Activated CD8-positive, alpha-beta memory T cell treated with anti-CD3 and anti-CD28 coated beads, Interleukin-2, amount 10 ng/mL, durations not matched to agents 7 days and 5 days (primary cell): Measurements from ENCODE around the gene XG. TPM values are rescaled to one million over a fixed set of nuclear protein-coding genes. Genes with fewer than 3 reads are reported as not detected.

ENCODE experiments used
- ATAC-seq: fragments of 150-1000 bp; cut with Tn5 transposase; one replicate; pipeline ENCODE4 v1.10.0; 2021; ENCODE audit warnings: moderate library complexity
- CTCF ChIA-PET: fragments of 350-600 bp; sonication (Branson Sonifier 250); formaldehyde crosslinking; loops from one replicate; lab custom pipeline; 2021; ENCODE audit warnings: antibody characterized with exemption; lab: Charles Lee
- DNase-seq: peaks from one replicate; pipeline ENCODE4 v3.0.0-alpha.2; 2020
- H3K27ac Mint-ChIP-seq: one replicate; pipeline ENCODE4 v1.8.0; 2021; ENCODE audit warnings: mild to moderate bottlenecking, mixed read lengths
- H3K27me3 Mint-ChIP-seq: one replicate; pipeline ENCODE4 v1.8.0; 2021; ENCODE audit warnings: mixed read lengths
- H3K36me3 Mint-ChIP-seq: one replicate; pipeline ENCODE4 v1.8.0; 2021; ENCODE audit warnings: mild to moderate bottlenecking, mixed read lengths
- H3K4me1 Mint-ChIP-seq: one replicate; pipeline ENCODE4 v1.8.0; 2021; ENCODE audit warnings: mixed read lengths
- H3K4me3 Mint-ChIP-seq: one replicate; pipeline ENCODE4 v1.8.0; 2021; ENCODE audit warnings: mild to moderate bottlenecking, moderate library complexity, mixed read lengths
- H3K9me3 Mint-ChIP-seq: one replicate; pipeline ENCODE4 v1.8.0; 2022; ENCODE audit warnings: low read depth, mixed read lengths
- total RNA-seq, 2 experiments: library from RNA; stranded (reverse); gene quantifications; one replicate each; pipeline ENCODE4 v1.2.3, GENCODE V29; 2021

XG gene
- total RNA-seq, 2 experiments from 2014 or later, result not detected

DNA sequence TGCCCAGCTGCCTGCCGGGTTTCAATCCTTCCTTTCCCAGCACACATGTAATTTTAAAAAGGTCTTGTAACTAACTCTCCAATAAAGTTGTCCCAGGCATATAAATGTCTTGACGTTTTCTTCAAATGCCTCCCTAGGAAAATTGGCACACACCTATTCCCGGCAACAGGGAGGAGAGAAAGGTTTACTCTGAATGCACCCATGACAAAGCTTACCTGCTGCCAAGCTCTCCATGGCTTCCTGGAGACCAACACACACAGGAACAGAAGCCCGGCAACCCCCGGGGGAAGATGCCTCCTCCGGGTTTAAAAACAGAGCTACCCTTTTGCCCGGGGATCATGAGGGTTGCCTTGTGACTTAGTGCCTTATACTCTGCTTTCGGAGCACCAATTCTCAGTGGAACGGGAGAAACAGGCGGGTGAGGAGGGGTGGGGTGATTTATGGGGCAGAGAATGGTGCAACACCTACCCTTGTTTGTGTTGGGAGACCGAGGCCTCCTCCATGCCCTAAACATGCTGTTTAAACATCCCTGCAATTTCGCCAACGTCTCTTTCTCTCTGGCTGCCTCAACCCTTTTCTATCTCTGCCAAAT lies 72.1 kb downstream of the XG start:
- peaks cover 3% of the 10 kb centered on the region for H3K27me3 Mint-ChIP-seq
- CTCF ChIA-PET, result no interaction called here
- ATAC-seq (no peak), DNase-seq (no peak)
- H3K4me3 Mint-ChIP-seq, result no peak overlapping the region
- H3K36me3 Mint-ChIP-seq, result no peaks in the 10 kb centered on the region
- H3K9me3 Mint-ChIP-seq, result no peaks in the 10 kb centered on the region
- H3K27ac Mint-ChIP-seq, result no peak overlapping the region
- H3K4me1 Mint-ChIP-seq, result peaks cover 9% of the 10 kb centered on the region

DNA sequence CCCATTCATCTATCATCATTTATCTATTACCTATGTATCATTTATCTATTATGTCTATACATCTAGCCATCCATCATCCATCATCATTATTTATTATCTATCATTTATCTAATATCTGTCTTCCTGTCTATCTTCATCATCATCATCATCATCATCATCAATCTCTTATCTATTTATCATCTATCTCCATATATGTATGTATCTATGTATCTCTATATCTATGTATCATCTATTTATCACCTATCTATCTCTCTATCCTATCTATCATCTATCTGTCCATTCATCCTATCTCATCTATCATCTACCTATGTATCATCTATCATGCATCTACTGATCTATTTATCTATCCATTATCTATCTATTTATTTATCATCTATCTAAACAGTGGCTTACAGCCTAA lies 73.0 kb downstream of the XG start:
- CTCF ChIA-PET, result no interaction called here
- ATAC-seq (no peak), DNase-seq (no peak)
- Mint-ChIP-seq H3K36me3 (no peaks in the 10 kb centered on the region), H3K27me3 (peaks cover 3% of the 10 kb centered on the region), H3K27ac (no peak overlapping the region), H3K9me3 (no peaks in the 10 kb centered on the region), H3K4me3 (no peak overlapping the region), H3K4me1 (peaks cover 7% of the 10 kb centered on the region)

DNA sequence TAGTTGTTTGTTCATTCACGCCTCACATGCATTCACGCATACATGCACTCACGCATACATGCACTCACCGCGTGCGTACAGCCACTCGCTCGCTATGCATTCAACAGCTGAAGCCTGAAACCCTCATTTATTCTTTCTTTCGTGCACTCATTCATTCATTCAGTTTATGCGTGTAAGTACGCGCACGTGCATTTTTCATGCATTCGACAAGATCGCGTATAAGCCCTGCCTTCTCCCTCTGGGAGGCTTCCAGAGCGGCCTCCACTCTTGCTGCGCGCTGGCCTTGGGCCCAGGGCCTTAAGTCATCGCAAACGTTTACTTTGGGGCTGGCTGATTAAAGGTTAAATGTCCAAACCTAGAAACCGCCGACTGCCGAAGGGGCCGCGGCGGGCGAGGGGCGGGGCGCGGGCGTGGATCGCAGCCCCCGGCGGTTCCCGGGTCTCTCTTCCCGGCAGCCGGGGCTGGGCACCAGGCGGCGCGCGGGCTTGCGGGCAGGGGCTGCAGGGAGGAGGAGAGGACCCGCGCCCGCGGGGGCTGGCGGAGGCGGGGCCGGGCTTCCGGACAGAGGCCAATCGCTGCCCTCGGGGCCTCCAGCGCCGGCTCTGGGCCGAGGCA lies 76.6 kb downstream of the XG start, which contains the start of gene GYG2:
TSS of gene GYG2 (plus strand) at position 587 of the 615 bp plus-strand sequence. CDS start 1,259 bp downstream, outside the sequence.
- Mint-ChIP-seq H3K4me1 (no peaks in the 10 kb centered on the region), H3K27me3 (peaks cover 3% of the 10 kb centered on the region), H3K36me3 (no peaks in the 10 kb centered on the region), H3K27ac (no peak within 1 kb of the TSS), H3K4me3 (no peak within 1 kb of the TSS), H3K9me3 (no peaks in the 10 kb centered on the region)
- CTCF ChIA-PET, result no interaction called here
- no peak for ATAC-seq
- DNase-seq, result no peak

DNA sequence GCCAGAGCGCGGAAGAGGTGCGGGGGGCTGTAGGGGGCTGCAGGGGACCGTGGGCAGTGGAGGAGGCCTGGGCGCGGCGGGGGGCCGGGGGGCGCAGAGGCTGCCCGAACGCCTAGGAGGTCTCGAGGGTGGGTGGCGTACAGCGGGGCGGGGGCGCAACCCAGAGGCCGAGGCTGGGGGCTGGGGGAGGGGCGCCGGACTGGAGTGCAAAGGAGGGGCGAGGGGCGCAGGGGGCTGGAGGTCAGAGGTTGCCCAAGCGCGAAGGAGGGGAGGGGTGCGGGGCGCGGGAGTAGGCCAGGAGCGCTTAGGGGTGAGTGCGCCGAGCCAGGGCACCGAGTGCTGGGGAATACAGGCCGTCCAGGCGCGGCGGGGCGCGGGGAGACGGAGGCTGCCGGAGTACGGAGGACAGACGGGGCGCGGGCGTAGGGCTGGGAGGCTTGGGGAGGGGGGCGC lies 77.1 kb downstream of the XG start:
- no peak for ATAC-seq
- Mint-ChIP-seq H3K27ac (no peak overlapping the region), H3K27me3 (peaks cover 3% of the 10 kb centered on the region), H3K4me1 (no peaks in the 10 kb centered on the region), H3K36me3 (no peaks in the 10 kb centered on the region), H3K4me3 (no peak overlapping the region), H3K9me3 (no peaks in the 10 kb centered on the region)
- no peak for DNase-seq
- CTCF ChIA-PET, result no interaction called here

GRCh38 chrX:2829469-2830246 lies 77.8 kb downstream of the XG start:
- Mint-ChIP-seq H3K27me3 (peaks cover 3% of the 10 kb centered on the region), H3K9me3 (no peaks in the 10 kb centered on the region), H3K27ac (no peak overlapping the region), H3K4me1 (no peaks in the 10 kb centered on the region), H3K4me3 (no peak overlapping the region), H3K36me3 (no peaks in the 10 kb centered on the region)
- CTCF ChIA-PET, result no interaction called here
- DNase-seq (no peak), ATAC-seq (no peak)

DNA sequence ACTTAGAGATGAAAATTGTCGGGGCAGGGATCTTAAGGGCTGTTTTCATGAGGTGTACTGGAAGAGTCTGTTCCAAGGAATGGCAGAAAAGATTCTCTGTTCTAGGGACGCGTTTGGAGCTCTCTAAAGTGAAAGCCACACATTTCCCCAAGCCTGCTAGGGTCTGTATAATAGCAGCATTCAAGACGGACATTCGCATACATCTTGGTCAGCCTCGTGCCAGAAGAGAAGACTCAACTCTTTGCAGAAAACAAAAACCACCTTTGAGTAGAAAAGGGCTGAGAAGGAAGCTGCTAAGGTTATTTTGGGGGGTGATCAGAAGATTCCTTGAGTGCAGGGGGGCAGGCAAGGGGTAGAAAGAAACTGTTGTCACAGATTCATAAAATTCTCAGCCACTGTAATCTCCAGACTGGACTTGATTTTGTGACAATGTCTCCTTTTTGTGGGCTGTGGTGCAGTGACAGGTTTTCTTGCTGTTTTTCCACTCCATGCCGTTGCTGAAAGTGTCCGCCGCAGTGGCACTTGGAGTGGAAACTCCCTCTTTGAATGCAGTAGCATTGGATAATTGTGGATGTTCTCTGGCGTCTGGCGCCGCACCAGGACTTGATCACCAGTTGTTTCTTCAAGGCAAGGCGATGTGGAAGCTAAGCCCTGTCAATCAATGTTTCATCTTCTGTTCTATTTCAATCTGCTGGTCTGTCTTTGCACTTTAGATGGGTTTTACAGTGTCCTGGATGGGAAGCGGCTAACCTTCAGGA lies 79.8 kb downstream of the XG start:
- DNase-seq, result no peak
- no peaks in the 10 kb centered on the region for H3K36me3 Mint-ChIP-seq
- no peak for ATAC-seq
- CTCF ChIA-PET, result no interaction called here
- no peaks in the 10 kb centered on the region for H3K9me3 Mint-ChIP-seq
- peaks cover 3% of the 10 kb centered on the region for H3K27me3 Mint-ChIP-seq
- no peaks in the 10 kb centered on the region for H3K4me1 Mint-ChIP-seq
- H3K4me3 Mint-ChIP-seq, result no peak overlapping the region
- no peak overlapping the region for H3K27ac Mint-ChIP-seq

DNA sequence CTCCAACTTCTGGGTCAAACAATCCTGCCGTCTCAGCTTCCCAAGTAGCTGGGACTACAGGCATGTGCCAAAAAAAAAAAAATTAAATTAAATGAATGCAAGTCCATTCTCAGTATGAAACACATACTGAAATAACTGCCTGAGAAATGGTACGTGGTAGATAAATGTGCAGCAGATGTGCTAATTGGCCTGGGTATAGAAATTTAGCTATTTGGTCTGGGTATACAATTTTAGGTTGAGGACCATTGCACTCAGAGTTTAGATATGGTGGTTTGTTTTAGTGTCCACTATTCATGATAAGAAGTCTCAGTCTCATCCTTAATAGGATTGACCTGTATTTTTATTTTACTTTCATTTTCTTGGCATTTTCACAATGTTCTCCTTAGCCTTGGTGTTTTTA lies 86.1 kb downstream of the XG start:
- no peaks in the 10 kb centered on the region for H3K27me3 Mint-ChIP-seq
- no peak for DNase-seq
- no peak overlapping the region for H3K27ac Mint-ChIP-seq
- CTCF ChIA-PET, result no interaction called here
- no peaks in the 10 kb centered on the region for H3K4me1 Mint-ChIP-seq
- H3K9me3 Mint-ChIP-seq, result peaks cover 3% of the 10 kb centered on the region
- H3K36me3 Mint-ChIP-seq, result no peaks in the 10 kb centered on the region
- H3K4me3 Mint-ChIP-seq, result no peak overlapping the region
- no peak for ATAC-seq

- Mint-ChIP-seq H3K27me3 (no peaks in the 10 kb centered on the region), H3K4me3 (no peak overlapping the region), H3K27ac (no peak overlapping the region), H3K4me1 (no peaks in the 10 kb centered on the region), H3K9me3 (peaks cover 5% of the 10 kb centered on the region), H3K36me3 (no peaks in the 10 kb centered on the region)
- ATAC-seq (no peak), DNase-seq (no peak)
- CTCF ChIA-PET, result no interaction called here
These were observed 89.1 kb downstream of the XG start for GRCh38 chrX:2840961-2841360.

GRCh38 chrX:2841537-2841936 lies 89.7 kb downstream of the XG start:
- CTCF ChIA-PET, result no interaction called here
- H3K36me3 Mint-ChIP-seq, result no peaks in the 10 kb centered on the region
- H3K9me3 Mint-ChIP-seq, result peaks cover 5% of the 10 kb centered on the region
- ATAC-seq (no peak), DNase-seq (no peak)
- no peak overlapping the region for H3K27ac Mint-ChIP-seq
- no peak overlapping the region for H3K4me3 Mint-ChIP-seq
- no peaks in the 10 kb centered on the region for H3K4me1 Mint-ChIP-seq
- H3K27me3 Mint-ChIP-seq, result no peaks in the 10 kb centered on the region

- H3K27me3 Mint-ChIP-seq, result no peaks in the 10 kb centered on the region
- ATAC-seq, result no peak
- no peak overlapping the region for H3K27ac Mint-ChIP-seq
- CTCF ChIA-PET, result no interaction called here
- no peaks in the 10 kb centered on the region for H3K4me1 Mint-ChIP-seq
- no peaks in the 10 kb centered on the region for H3K36me3 Mint-ChIP-seq
- H3K9me3 Mint-ChIP-seq, result peaks cover 2% of the 10 kb centered on the region
- H3K4me3 Mint-ChIP-seq, result no peak overlapping the region
- no peak for DNase-seq
These were observed 95.2 kb downstream of the XG start for GRCh38 chrX:2846992-2847391.

DNA sequence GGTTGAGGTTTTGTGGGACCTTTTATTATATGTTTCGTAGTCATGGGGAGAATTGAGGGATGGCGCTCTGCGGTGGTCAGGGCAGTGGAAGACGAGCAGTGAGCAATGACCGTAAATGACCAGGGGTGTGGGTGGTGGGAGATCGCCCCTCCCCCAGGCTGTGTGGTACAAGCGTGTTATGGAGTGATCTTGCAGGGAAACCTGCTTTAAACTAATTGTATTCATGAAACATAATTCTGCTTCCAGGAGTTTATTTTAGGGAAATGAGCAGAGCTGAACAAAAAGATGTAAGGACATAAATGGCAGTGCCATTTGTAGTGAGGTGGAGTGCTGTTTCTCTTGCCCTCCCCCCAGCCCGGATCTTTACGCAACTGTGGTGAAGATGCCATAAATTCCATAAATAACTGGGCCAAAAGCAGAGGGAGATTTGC lies 97.0 kb downstream of the XG start:
- H3K36me3 Mint-ChIP-seq, result no peaks in the 10 kb centered on the region
- H3K4me3 Mint-ChIP-seq, result no peak overlapping the region
- no peak overlapping the region for H3K27ac Mint-ChIP-seq
- H3K9me3 Mint-ChIP-seq, result no peaks in the 10 kb centered on the region
- H3K27me3 Mint-ChIP-seq, result no peaks in the 10 kb centered on the region
- ATAC-seq (no peak), DNase-seq (no peak)
- CTCF ChIA-PET, result no interaction called here
- H3K4me1 Mint-ChIP-seq, result no peaks in the 10 kb centered on the region

GRCh38 chrX:2854918-2855317 lies 103.1 kb downstream of the XG start:
- H3K36me3 Mint-ChIP-seq, result no peaks in the 10 kb centered on the region
- H3K27me3 Mint-ChIP-seq, result no peaks in the 10 kb centered on the region
- ATAC-seq (no peak), DNase-seq (no peak)
- CTCF ChIA-PET, result no interaction called here
- H3K9me3 Mint-ChIP-seq, result no peaks in the 10 kb centered on the region
- no peak overlapping the region for H3K4me3 Mint-ChIP-seq
- no peak overlapping the region for H3K27ac Mint-ChIP-seq
- no peaks in the 10 kb centered on the region for H3K4me1 Mint-ChIP-seq

DNA sequence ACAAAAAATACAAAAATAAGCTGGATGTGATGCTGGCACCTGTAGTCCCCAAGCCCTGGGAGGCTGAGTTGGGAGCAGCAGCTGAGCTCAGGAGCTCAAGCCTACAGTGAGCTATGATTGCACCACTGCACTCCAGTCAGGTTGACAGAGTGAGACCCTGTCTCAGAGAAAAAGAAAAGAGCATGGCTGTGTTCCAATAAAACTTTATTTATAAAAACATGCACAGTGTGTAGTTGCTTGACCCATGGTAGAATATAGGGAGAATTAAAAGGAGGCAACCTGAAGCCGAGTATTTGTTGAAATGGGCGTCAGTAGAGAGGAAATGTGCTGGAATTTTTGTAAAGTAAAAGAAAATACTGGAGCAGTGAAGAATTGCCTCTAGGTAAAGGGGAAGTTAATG lies 103.9 kb downstream of the XG start:
- Mint-ChIP-seq H3K27me3 (no peaks in the 10 kb centered on the region), H3K36me3 (no peaks in the 10 kb centered on the region), H3K4me3 (no peak overlapping the region), H3K4me1 (no peaks in the 10 kb centered on the region), H3K9me3 (no peaks in the 10 kb centered on the region), H3K27ac (no peak overlapping the region)
- CTCF ChIA-PET, result no interaction called here
- DNase-seq, result no peak
- ATAC-seq, result no peak
